Measurements from ENCODE around the gene LOXHD1.

LOXHD1 gene

DNA sequence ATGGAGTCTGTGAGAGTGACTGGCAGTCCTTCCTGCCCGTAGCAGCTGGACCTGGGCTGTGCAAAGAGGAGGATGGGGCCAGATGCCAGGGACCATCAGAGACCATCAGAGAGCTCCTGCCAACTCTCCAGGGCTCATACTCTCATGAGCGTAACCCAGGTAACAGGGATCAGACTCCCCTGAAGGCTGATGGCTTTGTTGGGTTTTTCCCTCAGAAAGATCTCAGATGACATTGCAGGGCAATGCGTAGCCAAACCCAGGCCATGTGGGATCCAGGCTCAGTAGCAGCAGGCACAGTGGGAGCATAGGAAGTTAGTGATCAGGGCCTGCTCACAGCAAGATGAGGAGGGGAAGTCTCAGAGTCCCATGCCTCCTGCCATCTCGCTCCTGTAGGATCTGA lies 218.0 kb downstream of the LOXHD1 start:
- H3K27ac ChIP-seq (ENCODE audit: low read depth in 2 of 2, low read length in 2 of 2) = no peak overlapping the region
- no peaks in the 10 kb centered on the region for H3K9me3 ChIP-seq (ENCODE audit: control insufficient read depth in 2 of 2, low read length in 2 of 2)
- no peaks in the 10 kb centered on the region for H3K4me1 ChIP-seq (ENCODE audit: control insufficient read depth in 2 of 2, insufficient read depth in 2 of 2, low read length in 2 of 2)
- no peaks in the 10 kb centered on the region for H3K36me3 ChIP-seq (ENCODE audit: control insufficient read depth in 2 of 2, insufficient read depth in 2 of 2, low read length in 2 of 2)
- no peak overlapping the region for H3K4me3 ChIP-seq (ENCODE audit: low read length in 2 of 2)
- H3K27me3 ChIP-seq (ENCODE audit: control insufficient read depth in 2 of 2, insufficient read depth in 2 of 2, low read length in 2 of 2) = no peaks in the 10 kb centered on the region
- H3K9ac ChIP-seq (ENCODE audit: low read depth in 1 of 2, low read length in 2 of 2) = no peak overlapping the region

DNA sequence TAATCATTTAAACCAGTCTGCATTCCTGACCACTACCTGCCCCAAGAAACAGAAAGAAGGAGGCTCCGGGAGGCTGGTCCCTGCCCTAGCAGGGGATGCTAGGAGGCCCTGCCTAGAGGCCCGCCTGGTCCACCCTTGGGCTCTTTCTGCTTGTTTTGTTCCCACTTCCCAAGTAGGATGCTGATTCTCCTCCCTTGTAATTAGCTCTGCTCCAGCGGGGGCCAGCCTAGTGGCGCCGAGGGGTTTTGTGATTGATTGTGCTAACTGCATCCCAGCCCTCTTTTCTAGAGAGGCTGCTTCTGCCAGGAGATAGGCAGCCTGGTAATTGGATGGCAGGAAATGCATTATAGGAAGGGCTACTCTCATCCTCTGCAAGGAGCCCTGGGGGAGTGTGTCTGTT lies 220.0 kb downstream of the LOXHD1 start:
- no peak overlapping the region for H3K9ac ChIP-seq (ENCODE audit: low read depth in 1 of 2, low read length in 2 of 2)
- no peaks in the 10 kb centered on the region for H3K9me3 ChIP-seq (ENCODE audit: control insufficient read depth in 2 of 2, low read length in 2 of 2)

DNA sequence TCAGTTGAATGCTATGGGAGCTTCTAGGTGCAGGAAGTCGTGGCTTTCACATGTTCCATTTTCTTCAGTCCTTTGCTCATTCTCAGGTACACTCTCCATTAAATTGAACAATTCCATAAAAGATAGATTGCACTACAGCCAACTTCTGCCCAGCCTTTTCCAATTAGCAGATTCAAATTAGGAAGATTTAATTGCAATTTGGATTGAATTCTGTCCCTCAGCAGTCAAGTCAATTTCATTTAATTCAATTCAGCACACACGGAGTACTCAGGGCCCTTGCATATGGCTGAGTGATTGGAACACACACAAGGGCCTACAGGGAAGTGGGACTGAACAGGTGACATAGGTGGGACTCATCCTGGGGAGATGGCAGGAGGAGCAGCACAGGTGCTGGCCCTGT lies 220.4 kb downstream of the LOXHD1 start:
- Histone ChIP-seq H3K9ac (ENCODE audit: low read depth in 1 of 2, low read length in 2 of 2) (no peak overlapping the region), H3K36me3 (ENCODE audit: control insufficient read depth in 2 of 2, insufficient read depth in 2 of 2, low read length in 2 of 2) (no peaks in the 10 kb centered on the region), H3K4me1 (ENCODE audit: control insufficient read depth in 2 of 2, insufficient read depth in 2 of 2, low read length in 2 of 2) (no peaks in the 10 kb centered on the region)

More for the DNA sequence above, 220.0 kb downstream of the LOXHD1 start:
- Histone ChIP-seq H3K27ac (ENCODE audit: low read depth in 2 of 2, low read length in 2 of 2) (no peak overlapping the region), H3K27me3 (ENCODE audit: control insufficient read depth in 2 of 2, insufficient read depth in 2 of 2, low read length in 2 of 2) (no peaks in the 10 kb centered on the region), H3K4me1 (ENCODE audit: control insufficient read depth in 2 of 2, insufficient read depth in 2 of 2, low read length in 2 of 2) (no peaks in the 10 kb centered on the region), H3K36me3 (ENCODE audit: control insufficient read depth in 2 of 2, insufficient read depth in 2 of 2, low read length in 2 of 2) (no peaks in the 10 kb centered on the region), H3K4me3 (ENCODE audit: low read length in 2 of 2) (no peak overlapping the region)

DNA sequence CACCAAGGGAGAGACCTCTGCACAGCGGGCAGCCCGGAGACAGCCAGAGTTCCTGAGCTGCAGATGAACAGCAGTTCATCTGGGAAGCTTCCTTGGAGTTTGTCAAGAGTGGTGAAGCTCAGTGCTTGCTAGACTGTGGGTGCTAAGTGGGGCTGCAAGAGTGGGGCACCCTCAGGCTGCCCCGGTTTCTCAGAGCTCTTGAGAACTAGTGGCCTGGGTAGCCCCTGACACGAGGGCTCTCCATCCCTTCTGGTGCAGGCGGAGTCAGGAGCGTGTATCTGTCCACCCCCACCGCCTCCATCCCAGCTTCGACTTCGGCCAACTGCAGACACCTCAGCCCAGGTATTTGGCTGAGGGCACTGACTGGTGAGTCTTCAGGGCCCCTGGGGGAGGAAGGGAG lies 222.0 kb downstream of the LOXHD1 start:
- H3K9me3 ChIP-seq (ENCODE audit: control insufficient read depth in 2 of 2, low read length in 2 of 2) = no peaks in the 10 kb centered on the region
- H3K4me1 ChIP-seq (ENCODE audit: control insufficient read depth in 2 of 2, insufficient read depth in 2 of 2, low read length in 2 of 2) = no peaks in the 10 kb centered on the region
- no peak overlapping the region for H3K9ac ChIP-seq (ENCODE audit: low read depth in 1 of 2, low read length in 2 of 2)
- no peaks in the 10 kb centered on the region for H3K36me3 ChIP-seq (ENCODE audit: control insufficient read depth in 2 of 2, insufficient read depth in 2 of 2, low read length in 2 of 2)
- H3K27ac ChIP-seq (ENCODE audit: low read depth in 2 of 2, low read length in 2 of 2) = no peak overlapping the region
- no peaks in the 10 kb centered on the region for H3K27me3 ChIP-seq (ENCODE audit: control insufficient read depth in 2 of 2, insufficient read depth in 2 of 2, low read length in 2 of 2)
- no peak overlapping the region for H3K4me3 ChIP-seq (ENCODE audit: low read length in 2 of 2)

More for the DNA sequence above, 220.4 kb downstream of the LOXHD1 start:
- no peak overlapping the region for H3K27ac ChIP-seq (ENCODE audit: low read depth in 2 of 2, low read length in 2 of 2)
- H3K4me3 ChIP-seq (ENCODE audit: low read length in 2 of 2) = no peak overlapping the region
- H3K27me3 ChIP-seq (ENCODE audit: control insufficient read depth in 2 of 2, insufficient read depth in 2 of 2, low read length in 2 of 2) = no peaks in the 10 kb centered on the region
- H3K9me3 ChIP-seq (ENCODE audit: control insufficient read depth in 2 of 2, low read length in 2 of 2) = no peaks in the 10 kb centered on the region

DNA sequence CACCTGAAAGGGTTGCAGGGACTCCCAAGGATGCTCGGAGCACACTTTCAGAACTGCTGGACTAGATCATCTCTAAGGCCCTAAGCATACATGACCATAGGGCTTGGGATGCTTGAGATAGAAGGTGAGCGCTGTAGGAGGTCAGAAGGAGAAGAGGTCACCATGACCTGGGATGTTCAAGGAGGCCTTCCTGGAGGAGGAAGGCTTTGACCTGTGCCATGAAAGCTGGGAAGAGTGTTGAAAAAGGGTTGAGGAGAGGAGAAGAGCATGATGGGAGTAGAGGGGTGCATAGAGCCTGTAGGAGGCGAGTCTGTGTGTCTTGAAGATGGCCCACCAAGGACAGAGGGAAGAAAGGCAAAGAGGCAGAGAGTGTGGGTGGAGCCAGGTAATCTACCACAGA lies 222.4 kb downstream of the LOXHD1 start:
- Histone ChIP-seq H3K36me3 (ENCODE audit: control insufficient read depth in 2 of 2, insufficient read depth in 2 of 2, low read length in 2 of 2) (no peaks in the 10 kb centered on the region), H3K9me3 (ENCODE audit: control insufficient read depth in 2 of 2, low read length in 2 of 2) (no peaks in the 10 kb centered on the region), H3K27ac (ENCODE audit: low read depth in 2 of 2, low read length in 2 of 2) (no peak overlapping the region), H3K4me3 (ENCODE audit: low read length in 2 of 2) (no peak overlapping the region), H3K27me3 (ENCODE audit: control insufficient read depth in 2 of 2, insufficient read depth in 2 of 2, low read length in 2 of 2) (no peaks in the 10 kb centered on the region), H3K4me1 (ENCODE audit: control insufficient read depth in 2 of 2, insufficient read depth in 2 of 2, low read length in 2 of 2) (no peaks in the 10 kb centered on the region), H3K9ac (ENCODE audit: low read depth in 1 of 2, low read length in 2 of 2) (no peak overlapping the region)

DNA sequence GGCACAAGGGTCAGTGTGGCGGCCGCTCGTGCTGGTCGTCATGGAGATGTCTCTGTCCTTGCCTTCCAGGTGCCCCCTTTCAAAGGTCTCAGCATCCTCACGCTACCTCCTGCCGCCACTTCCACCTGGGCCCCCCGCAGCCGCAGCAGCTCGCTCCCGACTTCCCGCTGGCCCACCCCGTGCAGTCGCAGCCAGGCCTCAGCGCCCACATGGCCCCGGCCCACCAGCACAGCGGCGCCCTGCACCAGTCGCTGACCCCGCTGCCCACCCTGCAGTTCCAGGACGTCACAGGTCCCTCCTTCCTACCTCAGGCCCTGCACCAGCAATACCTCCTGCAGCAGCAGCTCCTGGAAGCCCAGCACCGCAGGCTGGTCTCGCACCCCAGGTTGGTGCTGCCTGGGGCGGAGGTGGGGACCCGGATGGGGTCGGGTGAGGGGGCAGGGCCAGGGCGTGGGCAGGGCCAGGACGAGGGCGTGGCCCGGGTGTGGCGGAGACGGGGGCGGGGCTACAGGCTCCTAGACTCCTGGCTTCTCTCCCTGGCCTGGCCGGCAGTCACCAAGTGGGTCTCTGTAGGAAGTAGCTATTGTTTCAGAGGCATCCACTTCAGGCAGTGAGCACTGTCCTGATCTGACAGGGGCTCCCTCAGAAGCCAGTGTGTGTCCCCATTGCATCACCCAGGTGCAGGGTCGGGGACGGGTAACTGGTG lies 223.7 kb downstream of the LOXHD1 start:
- Histone ChIP-seq H3K4me3 (ENCODE audit: low read length in 2 of 2) (no peak overlapping the region), H3K27ac (ENCODE audit: low read depth in 2 of 2, low read length in 2 of 2) (no peak overlapping the region)

GRCh38 chr18:46431522-46432171 lies 225.4 kb downstream of the LOXHD1 start:
- Histone ChIP-seq H3K27me3 (ENCODE audit: control insufficient read depth in 2 of 2, insufficient read depth in 2 of 2, low read length in 2 of 2) (no peaks in the 10 kb centered on the region), H3K36me3 (ENCODE audit: control insufficient read depth in 2 of 2, insufficient read depth in 2 of 2, low read length in 2 of 2) (no peaks in the 10 kb centered on the region), H3K4me3 (ENCODE audit: low read length in 2 of 2) (no peak overlapping the region), H3K9ac (ENCODE audit: low read depth in 1 of 2, low read length in 2 of 2) (no peak overlapping the region), H3K4me1 (ENCODE audit: control insufficient read depth in 2 of 2, insufficient read depth in 2 of 2, low read length in 2 of 2) (no peaks in the 10 kb centered on the region), H3K9me3 (ENCODE audit: control insufficient read depth in 2 of 2, low read length in 2 of 2) (no peaks in the 10 kb centered on the region), H3K27ac (ENCODE audit: low read depth in 2 of 2, low read length in 2 of 2) (no peak overlapping the region)

More for the DNA sequence above, 223.7 kb downstream of the LOXHD1 start:
- Histone ChIP-seq H3K4me1 (ENCODE audit: control insufficient read depth in 2 of 2, insufficient read depth in 2 of 2, low read length in 2 of 2) (no peaks in the 10 kb centered on the region), H3K9me3 (ENCODE audit: control insufficient read depth in 2 of 2, low read length in 2 of 2) (no peaks in the 10 kb centered on the region), H3K27me3 (ENCODE audit: control insufficient read depth in 2 of 2, insufficient read depth in 2 of 2, low read length in 2 of 2) (no peaks in the 10 kb centered on the region), H3K36me3 (ENCODE audit: control insufficient read depth in 2 of 2, insufficient read depth in 2 of 2, low read length in 2 of 2) (no peaks in the 10 kb centered on the region), H3K9ac (ENCODE audit: low read depth in 1 of 2, low read length in 2 of 2) (no peak overlapping the region)

DNA sequence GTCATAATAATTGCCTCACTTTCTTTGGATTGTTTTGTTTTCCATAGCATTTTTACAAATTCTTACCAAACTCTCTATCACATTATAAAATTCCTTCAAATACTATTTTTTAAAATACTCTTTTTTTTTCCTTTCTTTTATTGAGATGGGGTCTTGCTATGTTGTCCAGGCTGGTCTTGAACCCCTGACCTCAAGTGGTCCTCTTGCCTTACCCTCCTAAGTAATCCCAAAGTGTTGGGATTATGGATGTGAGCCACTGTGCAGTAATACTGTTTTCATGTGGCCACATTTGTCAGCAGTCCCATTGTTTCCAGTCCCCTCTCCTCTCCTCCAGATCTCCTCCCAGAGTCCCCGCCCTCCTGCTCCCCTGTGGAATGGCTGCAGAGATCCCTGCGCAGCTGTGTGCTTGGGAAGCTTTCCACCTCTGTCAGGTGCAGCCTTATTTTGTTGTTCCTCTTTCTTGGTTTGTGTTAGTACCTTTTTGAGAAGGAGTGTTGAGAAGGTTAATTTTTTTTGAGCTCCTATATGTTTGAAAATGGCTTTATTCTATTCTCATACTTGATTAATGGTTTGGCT lies 227.3 kb downstream of the LOXHD1 start:
- H3K27me3 ChIP-seq (ENCODE audit: control insufficient read depth in 2 of 2, insufficient read depth in 2 of 2, low read length in 2 of 2) = no peaks in the 10 kb centered on the region
- no peak overlapping the region for H3K4me3 ChIP-seq (ENCODE audit: low read length in 2 of 2)
- no peak overlapping the region for H3K9ac ChIP-seq (ENCODE audit: low read depth in 1 of 2, low read length in 2 of 2)
- no peaks in the 10 kb centered on the region for H3K4me1 ChIP-seq (ENCODE audit: control insufficient read depth in 2 of 2, insufficient read depth in 2 of 2, low read length in 2 of 2)
- H3K9me3 ChIP-seq (ENCODE audit: control insufficient read depth in 2 of 2, low read length in 2 of 2) = no peaks in the 10 kb centered on the region
- H3K36me3 ChIP-seq (ENCODE audit: control insufficient read depth in 2 of 2, insufficient read depth in 2 of 2, low read length in 2 of 2) = no peaks in the 10 kb centered on the region
- H3K27ac ChIP-seq (ENCODE audit: low read depth in 2 of 2, low read length in 2 of 2) = no peak overlapping the region

- Histone ChIP-seq H3K4me3 (ENCODE audit: low read length in 2 of 2) (no peak overlapping the region), H3K36me3 (ENCODE audit: control insufficient read depth in 2 of 2, insufficient read depth in 2 of 2, low read length in 2 of 2) (no peaks in the 10 kb centered on the region), H3K9ac (ENCODE audit: low read depth in 1 of 2, low read length in 2 of 2) (no peak overlapping the region), H3K4me1 (ENCODE audit: control insufficient read depth in 2 of 2, insufficient read depth in 2 of 2, low read length in 2 of 2) (no peaks in the 10 kb centered on the region), H3K27ac (ENCODE audit: low read depth in 2 of 2, low read length in 2 of 2) (no peak overlapping the region), H3K27me3 (ENCODE audit: control insufficient read depth in 2 of 2, insufficient read depth in 2 of 2, low read length in 2 of 2) (no peaks in the 10 kb centered on the region), H3K9me3 (ENCODE audit: control insufficient read depth in 2 of 2, low read length in 2 of 2) (no peaks in the 10 kb centered on the region)
These were observed 227.9 kb downstream of the LOXHD1 start for GRCh38 chr18:46429130-46429529.

DNA sequence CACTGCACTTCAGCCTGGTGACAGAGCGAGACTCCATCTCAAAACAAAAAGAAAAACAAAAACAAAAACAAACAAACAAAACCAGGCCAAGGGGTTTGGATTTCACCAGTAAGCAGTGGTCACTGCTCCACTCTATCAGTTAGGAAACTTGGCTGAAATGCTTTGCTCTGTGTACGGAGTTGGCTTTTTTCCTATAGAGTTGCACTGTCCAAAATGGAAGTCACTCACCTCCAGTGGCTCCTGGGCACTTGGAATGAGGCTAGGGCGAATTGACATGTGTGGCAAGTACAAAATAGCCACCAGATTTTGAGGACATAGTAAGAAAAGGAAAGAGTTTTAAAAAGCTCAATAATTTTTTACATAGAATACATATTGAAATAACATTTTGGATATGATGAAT lies 228.7 kb downstream of the LOXHD1 start:
- Histone ChIP-seq H3K9ac (ENCODE audit: low read depth in 1 of 2, low read length in 2 of 2) (no peak overlapping the region), H3K36me3 (ENCODE audit: control insufficient read depth in 2 of 2, insufficient read depth in 2 of 2, low read length in 2 of 2) (no peaks in the 10 kb centered on the region), H3K4me3 (ENCODE audit: low read length in 2 of 2) (no peak overlapping the region), H3K27ac (ENCODE audit: low read depth in 2 of 2, low read length in 2 of 2) (no peak overlapping the region), H3K9me3 (ENCODE audit: control insufficient read depth in 2 of 2, low read length in 2 of 2) (no peaks in the 10 kb centered on the region), H3K4me1 (ENCODE audit: control insufficient read depth in 2 of 2, insufficient read depth in 2 of 2, low read length in 2 of 2) (no peaks in the 10 kb centered on the region), H3K27me3 (ENCODE audit: control insufficient read depth in 2 of 2, insufficient read depth in 2 of 2, low read length in 2 of 2) (no peaks in the 10 kb centered on the region)

All from mucosa of rectum (tissue), 2 donors.